ENCODE data around the gene BCL3. TPM values are rescaled to one million over a fixed set of nuclear protein-coding genes. Genes with fewer than 3 reads are reported as not detected.
"Not testable (repeated sequence)": the region's sequence is repeated elsewhere in the genome, so short reads cannot be mapped to it uniquely, and the experiment has no call there.

The BCL3 gene
- total RNA-seq, 2 donors from 2014 or later, result 1.8 to 6.2 TPM

GRCh38 chr19:44720945-44721344 is 27.6 kb upstream of the BCL3 start:
- Histone ChIP-seq H3K9ac (ENCODE audit: extremely low read depth, low read length, poor library complexity, severe bottlenecking) (no peak overlapping the region), H3K27me3 (ENCODE audit: control insufficient read depth, insufficient read depth, low read length, poor library complexity, severe bottlenecking) (no peaks in the 10 kb centered on the region), H3K4me3 (ENCODE audit: low read length) (no peak overlapping the region), H3K9me3 (ENCODE audit: control insufficient read depth, low read length) (peaks cover 1% of the 10 kb centered on the region), H3K27ac (ENCODE audit: low read depth, low read length) (no peak overlapping the region), H3K36me3 (ENCODE audit: control insufficient read depth, insufficient read depth, low read length) (no peaks in the 10 kb centered on the region), H3K4me1 (ENCODE audit: control insufficient read depth, insufficient read depth, low read length) (peaks cover 5% of the 10 kb centered on the region)
- Mint-ChIP-seq H3K4me3 (no peak overlapping the region), H3K27me3 (ENCODE audit: insufficient read depth) (peaks cover 5% of the 10 kb centered on the region), H3K4me1 (peaks cover 6% of the 10 kb centered on the region), H3K27ac (no peak overlapping the region), H3K36me3 (ENCODE audit: low read depth) (no peaks in the 10 kb centered on the region), H3K9me3 (no peaks in the 10 kb centered on the region)
- no peak for TF ChIP-seq CTCF (conservative IDR thresholded peaks at IDR 0.05)
- WGBS, 2 experiments (ENCODE audit: insufficient coverage in 1 of 2, insufficient read length in 1 of 2), result 89 to 95% methylated on average over 5 to 6 of the region's 6 CpGs
- DNase-seq, result no peak

GRCh38 chr19:44721369-44721768 is 27.1 kb upstream of the BCL3 start:
- H3K4me3 Mint-ChIP-seq; H3K9me3 ChIP-seq (ENCODE audit: control insufficient read depth, low read length); H3K27me3 Mint-ChIP-seq (ENCODE audit: insufficient read depth); H3K9ac ChIP-seq (ENCODE audit: extremely low read depth, low read length, poor library complexity, severe bottlenecking); H3K36me3 ChIP-seq (ENCODE audit: control insufficient read depth, insufficient read depth, low read length); H3K27me3 ChIP-seq (ENCODE audit: control insufficient read depth, insufficient read depth, low read length, poor library complexity, severe bottlenecking); H3K9me3 Mint-ChIP-seq; H3K27ac Mint-ChIP-seq; DNase-seq; H3K4me3 ChIP-seq (ENCODE audit: low read length); H3K36me3 Mint-ChIP-seq (ENCODE audit: low read depth); H3K4me1 ChIP-seq (ENCODE audit: control insufficient read depth, insufficient read depth, low read length); H3K4me1 Mint-ChIP-seq; H3K27ac ChIP-seq (ENCODE audit: low read depth, low read length): not testable (repeated sequence)
- WGBS, 2 experiments (ENCODE audit: insufficient coverage in 1 of 2, insufficient read length in 1 of 2), result 89% methylated on average over 5 of the region's 5 CpGs; no CpG with 5 or more reads in 1 of the 2 experiments

GRCh38 chr19:44722131-44723121 is 26.1 kb upstream of the BCL3 start:
- 84 to 91% methylated on average over 11 to 21 of the region's 21 CpGs for WGBS, 2 experiments (ENCODE audit: insufficient coverage in 1 of 2, insufficient read length in 1 of 2)
- H3K36me3 Mint-ChIP-seq (ENCODE audit: low read depth), result no peaks in the 10 kb centered on the region
- H3K4me1 Mint-ChIP-seq, result peaks cover 6% of the 10 kb centered on the region
- TF ChIP-seq CTCF (conservative IDR thresholded peaks at IDR 0.05), result no peak
- H3K4me3 Mint-ChIP-seq, result no peak overlapping the region
- H3K9me3 Mint-ChIP-seq, result no peaks in the 10 kb centered on the region
- Histone ChIP-seq H3K4me3 (ENCODE audit: low read length) (no peak overlapping the region), H3K9ac (ENCODE audit: extremely low read depth, low read length, poor library complexity, severe bottlenecking) (no peak overlapping the region), H3K36me3 (ENCODE audit: control insufficient read depth, insufficient read depth, low read length) (no peaks in the 10 kb centered on the region), H3K27me3 (ENCODE audit: control insufficient read depth, insufficient read depth, low read length, poor library complexity, severe bottlenecking) (no peaks in the 10 kb centered on the region), H3K9me3 (ENCODE audit: control insufficient read depth, low read length) (no peaks in the 10 kb centered on the region), H3K27ac (ENCODE audit: low read depth, low read length) (no peak overlapping the region), H3K4me1 (ENCODE audit: control insufficient read depth, insufficient read depth, low read length) (peaks cover 5% of the 10 kb centered on the region)
- H3K27ac Mint-ChIP-seq, result no peak overlapping the region
- peaks cover 5% of the 10 kb centered on the region for H3K27me3 Mint-ChIP-seq (ENCODE audit: insufficient read depth)
- no peak for DNase-seq

All from endodermal cell (in vitro differentiated cells).